ENCODE data around the gene ALPK1.
"Not testable (repeated sequence)": the region's sequence is repeated elsewhere in the genome, so short reads cannot be mapped to it uniquely, and the experiment has no call there.

GRCh38 chr4:112309263-112309791 is 12.2 kb downstream of the ALPK1 start:
- not testable (repeated sequence) for TF ChIP-seq YY1 (IDR thresholded peaks at IDR 0.05; ENCODE audit: low read depth); EP300 (IDR thresholded peaks at IDR 0.05; ENCODE audit: borderline replicate concordance in 1 of 2, low read depth in 1 of 2, low read length in 1 of 2); EZH2phosphoT487 (IDR thresholded peaks at IDR 0.05; ENCODE audit: borderline replicate concordance, low read depth); CHD2 (IDR thresholded peaks at IDR 0.05; ENCODE audit: low read length, partially characterized antibody); TCF12 (IDR thresholded peaks at IDR 0.05); TEAD4 (IDR thresholded peaks at IDR 0.05; ENCODE audit: borderline replicate concordance, insufficient read depth); JUND (IDR thresholded peaks at IDR 0.05); MXI1 (IDR thresholded peaks at IDR 0.05; ENCODE audit: low read depth, low read length); PBX3 (IDR thresholded peaks at IDR 0.05); RXRA (IDR thresholded peaks at IDR 0.05; ENCODE audit: borderline replicate concordance, low read depth)
- TF ChIP-seq, protein P1, sequence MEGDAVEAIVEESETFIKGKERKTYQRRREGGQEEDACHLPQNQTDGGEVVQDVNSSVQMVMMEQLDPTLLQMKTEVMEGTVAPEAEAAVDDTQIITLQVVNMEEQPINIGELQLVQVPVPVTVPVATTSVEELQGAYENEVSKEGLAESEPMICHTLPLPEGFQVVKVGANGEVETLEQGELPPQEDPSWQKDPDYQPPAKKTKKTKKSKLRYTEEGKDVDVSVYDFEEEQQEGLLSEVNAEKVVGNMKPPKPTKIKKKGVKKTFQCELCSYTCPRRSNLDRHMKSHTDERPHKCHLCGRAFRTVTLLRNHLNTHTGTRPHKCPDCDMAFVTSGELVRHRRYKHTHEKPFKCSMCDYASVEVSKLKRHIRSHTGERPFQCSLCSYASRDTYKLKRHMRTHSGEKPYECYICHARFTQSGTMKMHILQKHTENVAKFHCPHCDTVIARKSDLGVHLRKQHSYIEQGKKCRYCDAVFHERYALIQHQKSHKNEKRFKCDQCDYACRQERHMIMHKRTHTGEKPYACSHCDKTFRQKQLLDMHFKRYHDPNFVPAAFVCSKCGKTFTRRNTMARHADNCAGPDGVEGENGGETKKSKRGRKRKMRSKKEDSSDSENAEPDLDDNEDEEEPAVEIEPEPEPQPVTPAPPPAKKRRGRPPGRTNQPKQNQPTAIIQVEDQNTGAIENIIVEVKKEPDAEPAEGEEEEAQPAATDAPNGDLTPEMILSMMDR (IDR thresholded peaks at IDR 0.05) = not testable (repeated sequence)
- TF ChIP-seq, protein P2, sequence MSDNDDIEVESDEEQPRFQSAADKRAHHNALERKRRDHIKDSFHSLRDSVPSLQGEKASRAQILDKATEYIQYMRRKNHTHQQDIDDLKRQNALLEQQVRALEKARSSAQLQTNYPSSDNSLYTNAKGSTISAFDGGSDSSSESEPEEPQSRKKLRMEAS (IDR thresholded peaks at IDR 0.05; ENCODE audit: low read depth) = not testable (repeated sequence)
- TF ChIP-seq, protein P3, sequence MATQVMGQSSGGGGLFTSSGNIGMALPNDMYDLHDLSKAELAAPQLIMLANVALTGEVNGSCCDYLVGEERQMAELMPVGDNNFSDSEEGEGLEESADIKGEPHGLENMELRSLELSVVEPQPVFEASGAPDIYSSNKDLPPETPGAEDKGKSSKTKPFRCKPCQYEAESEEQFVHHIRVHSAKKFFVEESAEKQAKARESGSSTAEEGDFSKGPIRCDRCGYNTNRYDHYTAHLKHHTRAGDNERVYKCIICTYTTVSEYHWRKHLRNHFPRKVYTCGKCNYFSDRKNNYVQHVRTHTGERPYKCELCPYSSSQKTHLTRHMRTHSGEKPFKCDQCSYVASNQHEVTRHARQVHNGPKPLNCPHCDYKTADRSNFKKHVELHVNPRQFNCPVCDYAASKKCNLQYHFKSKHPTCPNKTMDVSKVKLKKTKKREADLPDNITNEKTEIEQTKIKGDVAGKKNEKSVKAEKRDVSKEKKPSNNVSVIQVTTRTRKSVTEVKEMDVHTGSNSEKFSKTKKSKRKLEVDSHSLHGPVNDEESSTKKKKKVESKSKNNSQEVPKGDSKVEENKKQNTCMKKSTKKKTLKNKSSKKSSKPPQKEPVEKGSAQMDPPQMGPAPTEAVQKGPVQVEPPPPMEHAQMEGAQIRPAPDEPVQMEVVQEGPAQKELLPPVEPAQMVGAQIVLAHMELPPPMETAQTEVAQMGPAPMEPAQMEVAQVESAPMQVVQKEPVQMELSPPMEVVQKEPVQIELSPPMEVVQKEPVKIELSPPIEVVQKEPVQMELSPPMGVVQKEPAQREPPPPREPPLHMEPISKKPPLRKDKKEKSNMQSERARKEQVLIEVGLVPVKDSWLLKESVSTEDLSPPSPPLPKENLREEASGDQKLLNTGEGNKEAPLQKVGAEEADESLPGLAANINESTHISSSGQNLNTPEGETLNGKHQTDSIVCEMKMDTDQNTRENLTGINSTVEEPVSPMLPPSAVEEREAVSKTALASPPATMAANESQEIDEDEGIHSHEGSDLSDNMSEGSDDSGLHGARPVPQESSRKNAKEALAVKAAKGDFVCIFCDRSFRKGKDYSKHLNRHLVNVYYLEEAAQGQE (IDR thresholded peaks at IDR 0.05; ENCODE audit: low read depth, low read length) = not testable (repeated sequence)
